ENCODE measurements around the gene MTAP. TPM values are rescaled to one million over a fixed set of nuclear protein-coding genes. Genes with fewer than 3 reads are reported as not detected.

The MTAP gene
- total RNA-seq, 1 donor: 30.4 TPM

GRCh38 chr9:21810388-21810787 is 8.0 kb downstream of the MTAP start:
- Histone ChIP-seq H3K36me3 (ENCODE audit: insufficient read depth, low read length) (peaks cover 19% of the 10 kb centered on the region), H2AFZ (ENCODE audit: low read length) (no peak overlapping the region), H3K27me3 (ENCODE audit: insufficient read depth, low read length) (no peaks in the 10 kb centered on the region), H3K27ac (ENCODE audit: low read depth, low read length) (peak overlapping the region; percentile 51), H3K4me2 (ENCODE audit: insufficient read depth, low read length) (peak overlapping the region; percentile 76), H3K79me2 (ENCODE audit: insufficient read depth, low read length) (peaks cover 83% of the 10 kb centered on the region), H3K4me3 (ENCODE audit: insufficient read depth, low read length) (peak overlapping the region; percentile 21), H4K20me1 (ENCODE audit: insufficient read depth, low read length) (peaks cover 12% of the 10 kb centered on the region), H3K4me1 (ENCODE audit: insufficient read depth, low read length) (peaks cover 29% of the 10 kb centered on the region), H3K9me3 (ENCODE audit: low read depth, low read length) (no peaks in the 10 kb centered on the region)
- TF ChIP-seq CTCF (IDR thresholded peaks at IDR 0.05; ENCODE audit: extremely low read depth, low read depth, low read length): no peak
- DNase-seq (ENCODE audit: insufficient read length, low spot score, missing footprints): no peak

- no peak for TF ChIP-seq CTCF (IDR thresholded peaks at IDR 0.05; ENCODE audit: extremely low read depth, low read depth, low read length)
- Histone ChIP-seq H3K36me3 (ENCODE audit: insufficient read depth, low read length) (peaks cover 24% of the 10 kb centered on the region), H3K4me3 (ENCODE audit: insufficient read depth, low read length) (no peak overlapping the region), H3K4me1 (ENCODE audit: insufficient read depth, low read length) (peaks cover 29% of the 10 kb centered on the region), H2AFZ (ENCODE audit: low read length) (no peak overlapping the region), H3K27me3 (ENCODE audit: insufficient read depth, low read length) (no peaks in the 10 kb centered on the region), H3K9me3 (ENCODE audit: low read depth, low read length) (no peaks in the 10 kb centered on the region), H3K27ac (ENCODE audit: low read depth, low read length) (peak overlapping the region; percentile 51), H3K4me2 (ENCODE audit: insufficient read depth, low read length) (peak overlapping the region; percentile 3), H3K79me2 (ENCODE audit: insufficient read depth, low read length) (peaks cover 82% of the 10 kb centered on the region), H4K20me1 (ENCODE audit: insufficient read depth, low read length) (peaks cover 9% of the 10 kb centered on the region)
- DNase-seq (ENCODE audit: insufficient read length, low spot score, missing footprints): no peak
Measured at GRCh38 chr9:21810881-21811280, 8.4 kb downstream of the MTAP start.

GRCh38 chr9:21811914-21812313 is 9.5 kb downstream of the MTAP start:
- Histone ChIP-seq H3K4me3 (ENCODE audit: insufficient read depth, low read length) (no peak overlapping the region), H3K9me3 (ENCODE audit: low read depth, low read length) (no peaks in the 10 kb centered on the region), H3K27me3 (ENCODE audit: insufficient read depth, low read length) (no peaks in the 10 kb centered on the region), H4K20me1 (ENCODE audit: insufficient read depth, low read length) (peaks cover 9% of the 10 kb centered on the region), H3K27ac (ENCODE audit: low read depth, low read length) (peak overlapping the region; percentile 43), H3K36me3 (ENCODE audit: insufficient read depth, low read length) (peaks cover 28% of the 10 kb centered on the region), H2AFZ (ENCODE audit: low read length) (no peak overlapping the region), H3K4me2 (ENCODE audit: insufficient read depth, low read length) (no peak overlapping the region), H3K4me1 (ENCODE audit: insufficient read depth, low read length) (peaks cover 34% of the 10 kb centered on the region), H3K79me2 (ENCODE audit: insufficient read depth, low read length) (peaks cover 76% of the 10 kb centered on the region)
- TF ChIP-seq CTCF (IDR thresholded peaks at IDR 0.05; ENCODE audit: extremely low read depth, low read depth, low read length): no peak
- no peak for DNase-seq (ENCODE audit: insufficient read length, low spot score, missing footprints)

GRCh38 chr9:21812415-21812814 is 10.0 kb downstream of the MTAP start:
- Histone ChIP-seq H3K36me3 (ENCODE audit: insufficient read depth, low read length) (peaks cover 30% of the 10 kb centered on the region), H3K79me2 (ENCODE audit: insufficient read depth, low read length) (peaks cover 72% of the 10 kb centered on the region), H3K4me1 (ENCODE audit: insufficient read depth, low read length) (peaks cover 37% of the 10 kb centered on the region), H3K4me3 (ENCODE audit: insufficient read depth, low read length) (no peak overlapping the region), H3K27ac (ENCODE audit: low read depth, low read length) (peak overlapping the region; percentile 43), H2AFZ (ENCODE audit: low read length) (no peak overlapping the region), H3K4me2 (ENCODE audit: insufficient read depth, low read length) (no peak overlapping the region), H3K27me3 (ENCODE audit: insufficient read depth, low read length) (no peaks in the 10 kb centered on the region), H4K20me1 (ENCODE audit: insufficient read depth, low read length) (peaks cover 6% of the 10 kb centered on the region), H3K9me3 (ENCODE audit: low read depth, low read length) (no peaks in the 10 kb centered on the region)
- DNase-seq (ENCODE audit: insufficient read length, low spot score, missing footprints): no peak
- no peak for TF ChIP-seq CTCF (IDR thresholded peaks at IDR 0.05; ENCODE audit: extremely low read depth, low read depth, low read length)

Data from osteoblast (primary cell).